OCI-M2 (cell line): ENCODE measurements around the gene MED12L.
"Not testable (repeated sequence)": the region's sequence is repeated elsewhere in the genome, so short reads cannot be mapped to it uniquely, and the experiment has no call there.

Experiments
- DNase-seq: peaks from one replicate; lab custom pipeline; 2025; ENCODE audit not compliant: unreplicated experiment; lab: John Stamatoyannopoulos, UW

The MED12L gene

DNA sequence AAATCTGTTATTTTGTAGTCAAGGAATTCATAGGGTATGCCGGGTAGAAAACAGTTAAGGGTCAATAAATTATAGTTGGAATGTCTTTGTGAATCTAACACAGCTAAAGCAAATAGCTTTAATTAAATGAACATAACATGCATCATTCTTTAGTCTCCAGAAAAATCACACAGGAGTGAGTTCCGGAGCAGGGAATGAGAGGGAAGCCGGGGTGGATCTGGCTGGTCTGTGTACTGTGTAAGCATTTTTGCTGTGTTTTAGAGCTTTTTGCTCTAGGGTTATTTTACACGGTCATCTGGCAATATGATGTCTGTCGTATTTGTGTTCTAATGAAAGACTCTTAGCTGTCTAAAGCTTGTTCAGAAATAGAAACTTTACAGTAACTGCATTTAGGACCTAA lies 57.5 kb downstream of the MED12L start:
- DNase-seq = no peak

GRCh38 chr3:151144016-151144415 lies 58.6 kb downstream of the MED12L start:
- no peak for DNase-seq

DNA sequence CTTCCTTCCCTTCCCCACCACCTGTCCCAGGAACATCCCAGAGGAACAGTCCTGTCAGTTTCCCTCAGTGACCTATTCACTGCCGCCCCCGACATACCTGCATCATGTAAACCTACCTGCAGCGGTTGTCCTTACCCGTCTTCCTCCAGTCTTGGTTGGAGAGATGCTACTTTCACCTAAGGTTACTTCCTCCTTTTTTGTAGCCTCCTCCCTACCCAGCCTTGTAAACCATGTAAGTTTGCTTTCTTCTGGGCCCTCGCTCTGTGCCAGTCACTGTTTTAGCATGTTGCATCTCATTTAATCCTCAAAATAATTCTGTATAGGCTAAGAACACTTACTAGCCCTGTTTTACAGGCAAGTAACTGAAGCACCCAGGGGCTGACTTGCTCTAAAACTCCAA lies 59.3 kb downstream of the MED12L start:
- DNase-seq = no peak

GRCh38 chr3:151145713-151146070 lies 60.2 kb downstream of the MED12L start:
- no peak for DNase-seq

- DNase-seq = peak; percentile 56
These were observed 60.7 kb downstream of the MED12L start for GRCh38 chr3:151146071-151146730.

- no peak for DNase-seq
These were observed 61.2 kb downstream of the MED12L start for GRCh38 chr3:151146731-151147091.

- DNase-seq = no peak
These were observed 61.8 kb downstream of the MED12L start for GRCh38 chr3:151147299-151147698.

DNA sequence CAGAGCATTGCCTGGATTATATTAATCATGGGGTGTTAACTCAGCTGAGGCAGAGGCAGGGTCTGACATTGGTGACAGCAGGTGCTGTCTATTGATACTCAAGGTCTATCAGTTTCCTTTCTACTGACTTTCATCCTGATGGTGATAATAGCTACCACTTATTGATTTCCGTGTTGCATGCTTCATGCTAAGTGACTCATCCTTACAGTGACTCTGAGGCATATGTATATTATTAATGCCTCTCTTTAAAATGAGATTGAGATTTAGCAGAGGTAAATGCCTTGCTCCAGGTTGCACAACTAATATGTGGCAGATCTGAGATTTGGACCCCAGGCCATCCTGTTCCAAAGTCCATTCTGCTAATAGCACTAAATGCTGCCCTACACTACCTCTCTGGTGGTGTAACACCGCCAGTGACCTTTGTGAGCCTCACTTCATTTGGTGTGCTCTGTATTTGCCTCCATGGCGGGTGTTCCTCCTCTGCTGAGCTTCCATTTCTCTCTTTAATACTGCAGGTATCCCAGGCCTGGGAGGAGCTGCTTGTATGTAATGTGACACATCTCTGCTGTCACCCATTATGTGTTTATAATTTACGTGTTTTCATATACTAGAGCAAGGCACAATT lies 67.1 kb downstream of the MED12L start:
- DNase-seq = no peak

DNA sequence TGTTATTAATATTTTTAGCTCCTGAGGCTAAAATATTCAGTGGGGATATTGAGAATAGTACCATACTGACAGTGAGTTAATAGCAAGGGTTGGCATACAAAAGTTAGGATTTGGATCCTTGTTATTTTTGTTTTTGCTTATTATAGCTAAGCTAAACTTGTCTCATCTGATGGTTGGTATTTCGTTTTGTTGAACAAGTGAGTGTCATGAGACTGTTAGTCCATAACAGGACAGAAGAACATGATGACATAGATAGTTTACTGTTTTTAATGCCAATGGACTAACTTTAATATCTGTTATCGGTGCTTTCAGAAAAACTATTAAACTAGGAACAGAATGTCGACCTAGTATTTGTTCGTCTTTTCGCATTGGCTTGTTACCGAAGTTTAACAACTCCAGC lies 69.1 kb downstream of the MED12L start:
- DNase-seq = no peak

DNA sequence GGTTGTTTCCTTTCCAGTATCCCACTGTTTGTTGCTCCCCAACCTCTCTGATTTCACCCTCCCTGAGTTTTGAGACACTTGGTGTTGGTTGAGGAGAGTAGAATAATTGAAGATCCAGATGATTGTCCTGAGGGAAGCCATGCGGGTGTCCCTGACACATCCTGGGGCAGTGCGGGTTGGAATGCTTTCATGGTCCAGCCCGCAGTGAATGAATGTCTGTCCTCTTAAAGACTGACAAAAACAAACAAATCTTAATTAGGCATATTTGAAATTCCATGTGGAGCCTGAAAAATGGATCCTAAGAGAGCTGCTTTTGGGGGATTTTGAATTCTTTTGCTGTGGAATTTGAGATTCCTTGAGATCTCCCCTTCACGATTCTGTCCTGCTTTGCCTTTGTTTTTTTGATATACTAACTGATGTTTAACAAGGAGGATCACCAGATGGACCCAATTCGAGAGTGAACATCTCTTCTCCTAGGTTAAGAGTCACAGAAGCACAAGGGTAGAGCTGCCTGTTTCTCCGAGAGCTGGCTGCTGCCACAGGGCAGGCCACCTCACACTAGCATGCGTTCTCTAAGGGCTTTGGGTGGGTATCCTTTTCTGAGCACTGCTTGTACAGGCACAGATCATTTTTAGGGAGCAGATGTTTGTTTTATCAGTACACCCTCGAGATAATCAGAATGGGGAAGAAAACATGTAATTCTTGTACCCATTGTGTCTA lies 70.1 kb downstream of the MED12L start:
- DNase-seq = no peak

DNA sequence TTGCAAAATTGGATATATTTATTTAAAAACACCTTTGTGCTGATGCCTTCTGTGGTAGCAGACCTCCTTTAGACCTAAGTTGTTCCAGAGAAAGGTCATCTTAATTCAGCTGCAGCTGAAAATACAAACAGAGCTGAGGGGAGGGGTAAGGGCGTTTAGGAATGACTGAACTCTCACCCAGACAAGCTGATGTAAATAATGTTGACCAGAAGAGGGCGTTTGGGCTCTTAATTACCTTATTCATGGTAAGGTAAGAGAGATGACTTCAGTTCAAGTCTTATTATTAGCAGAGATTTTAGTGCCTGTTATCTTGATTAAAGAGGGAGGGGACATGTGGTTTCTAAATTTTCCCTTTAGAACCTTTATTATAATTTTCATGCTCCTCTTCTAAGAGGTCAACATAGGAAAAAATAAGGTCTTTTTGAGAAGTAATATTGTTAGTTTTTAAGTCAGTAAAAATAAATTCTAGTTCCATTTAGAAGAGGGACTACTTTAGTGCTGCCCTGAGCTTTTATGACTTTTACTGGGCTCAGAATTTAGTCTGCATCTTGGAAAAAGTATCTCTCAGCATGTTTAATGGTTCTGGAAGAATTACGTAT lies 71.3 kb downstream of the MED12L start:
- DNase-seq = peak; percentile 8

DNA sequence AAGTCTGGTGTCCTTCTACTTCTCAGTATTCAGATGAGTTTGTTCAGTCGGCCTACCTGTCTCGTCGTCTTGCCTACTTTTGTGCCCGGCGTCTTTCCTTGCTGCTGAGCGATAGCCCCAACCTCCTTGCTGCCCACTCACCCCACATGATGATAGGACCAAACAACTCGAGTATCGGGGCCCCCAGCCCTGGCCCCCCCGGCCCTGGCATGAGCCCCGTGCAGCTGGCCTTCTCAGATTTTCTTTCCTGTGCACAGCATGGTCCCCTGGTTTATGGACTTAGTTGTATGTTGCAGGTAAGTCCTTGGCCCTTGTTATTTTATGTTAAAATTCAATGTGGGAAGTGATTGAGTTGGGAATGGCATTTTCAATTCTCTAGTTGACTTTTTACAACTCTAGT lies 74.3 kb downstream of the MED12L start:
- no peak for DNase-seq

DNA sequence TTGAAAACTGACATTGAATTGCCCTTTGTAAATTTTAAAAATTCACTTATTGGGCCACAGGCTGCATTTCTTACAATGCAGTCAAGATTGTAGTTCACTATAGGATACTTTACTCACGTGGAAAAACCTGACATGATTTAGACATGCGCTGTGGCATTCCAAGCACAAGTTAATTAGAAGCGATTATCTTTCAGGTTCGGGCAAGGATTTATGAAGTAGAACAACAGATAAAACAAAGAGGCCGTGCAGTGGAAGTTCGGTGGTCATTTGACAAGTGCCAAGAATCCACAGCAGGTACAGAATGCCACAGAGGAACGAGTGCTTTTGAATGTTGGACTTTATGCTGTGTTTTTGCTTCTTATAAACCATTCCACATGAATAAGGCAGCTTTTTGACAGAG lies 79.8 kb downstream of the MED12L start:
- no peak for DNase-seq

GRCh38 chr3:151166161-151166560 lies 80.7 kb downstream of the MED12L start:
- no peak for DNase-seq

GRCh38 chr3:151168269-151169094 lies 83.0 kb downstream of the MED12L start:
- no peak for DNase-seq

GRCh38 chr3:151169262-151169947 lies 83.9 kb downstream of the MED12L start:
- DNase-seq = no peak

GRCh38 chr3:151169948-151170679 lies 84.7 kb downstream of the MED12L start:
- not testable (repeated sequence) for DNase-seq

- no peak for DNase-seq
These were observed 85.8 kb downstream of the MED12L start for GRCh38 chr3:151171145-151171757.

- DNase-seq = no peak
These were observed 88.9 kb downstream of the MED12L start for GRCh38 chr3:151174351-151174750.

DNA sequence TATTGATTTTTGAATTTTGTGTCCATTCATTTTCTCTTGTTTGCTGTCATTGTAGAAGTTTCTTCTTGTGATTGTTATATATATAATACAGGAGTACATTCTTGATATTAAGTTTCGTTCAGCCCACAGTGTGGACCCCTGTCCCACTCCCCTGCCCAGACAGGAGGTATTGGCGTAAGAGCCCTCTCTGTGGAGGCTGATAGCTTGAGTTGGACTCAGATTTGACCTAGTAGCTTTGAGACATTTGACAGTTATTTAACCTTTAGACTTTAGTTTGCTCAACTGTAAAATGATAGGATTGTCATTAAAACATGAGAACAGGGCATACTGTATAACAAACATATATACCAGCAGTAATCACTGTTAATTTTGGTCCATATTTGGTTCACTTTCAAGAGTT lies 90.5 kb downstream of the MED12L start:
- no peak for DNase-seq
